Osteocyte (in vitro differentiated cells): ENCODE data around the gene IRF2BPL. TPM values are rescaled to one million over a fixed set of nuclear protein-coding genes. Genes with fewer than 3 reads are reported as not detected.

Experiments used
- DNase-seq: peaks from one replicate; pipeline ENCODE4 v3.0.0; 2021; ENCODE audit warnings: mixed read lengths; ENCODE audit not compliant: unreplicated experiment; ENCODE audit errors: extremely low spot score
- H3K27ac Mint-ChIP-seq: one replicate; pipeline ENCODE4 v1.8.0; 2021; ENCODE audit warnings: mild to moderate bottlenecking, mixed read lengths; ENCODE audit not compliant: unreplicated experiment
- H3K27me3 Mint-ChIP-seq: one replicate; pipeline ENCODE4 v1.8.0; 2021; ENCODE audit warnings: mixed read lengths; ENCODE audit not compliant: unreplicated experiment
- H3K36me3 Mint-ChIP-seq: one replicate; pipeline ENCODE4 v1.8.0; 2021; ENCODE audit warnings: mixed read lengths; ENCODE audit not compliant: unreplicated experiment
- H3K4me1 Mint-ChIP-seq: one replicate; pipeline ENCODE4 v1.8.0; 2021; ENCODE audit warnings: mixed read lengths; ENCODE audit not compliant: unreplicated experiment
- H3K4me3 Mint-ChIP-seq: one replicate; pipeline ENCODE4 v1.8.0; 2021; ENCODE audit warnings: mild to moderate bottlenecking, moderate library complexity, mixed read lengths; ENCODE audit not compliant: unreplicated experiment
- H3K9me3 Mint-ChIP-seq: one replicate; pipeline ENCODE4 v1.8.0; 2021; ENCODE audit warnings: mixed read lengths; ENCODE audit not compliant: unreplicated experiment
- total RNA-seq: library from RNA; stranded (reverse); gene quantifications from 2 replicates; pipeline ENCODE4 v1.2.1, GENCODE V29; 2021
- TF ChIP-seq, protein P1 (sequence below): fragments of 200-600 bp; sonication (generic); IDR thresholded peaks from 2 replicates; pipeline ENCODE4 v1.5.0; 2021; ENCODE audit warnings: antibody characterized with exemption, mild to moderate bottlenecking, moderate library complexity

IRF2BPL gene
- total RNA-seq, 1 donor from 2014 or later = 120 TPM

DNA sequence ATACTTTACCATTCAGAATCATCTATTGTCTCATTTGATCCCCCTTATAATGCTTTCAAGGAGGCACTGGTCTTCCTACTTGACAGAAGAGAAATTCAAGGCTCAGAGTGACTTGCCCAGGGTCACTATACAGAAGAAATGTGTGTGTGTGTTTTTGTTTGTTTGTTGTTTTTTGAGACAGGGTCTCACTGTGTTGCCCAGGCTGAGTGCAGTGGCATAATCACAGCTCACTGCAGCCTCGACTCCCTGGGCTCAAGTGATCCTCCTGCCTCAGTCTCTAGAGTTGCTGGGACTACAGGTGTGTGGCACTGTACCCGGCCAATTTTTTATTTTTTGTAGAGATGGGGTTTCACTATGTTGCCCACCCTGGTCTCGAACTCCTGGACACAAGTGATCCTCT, 22.9 kb downstream of the IRF2BPL start:
- H3K27me3 Mint-ChIP-seq = no peaks in the 10 kb centered on the region
- DNase-seq = no peak
- H3K9me3 Mint-ChIP-seq = no peaks in the 10 kb centered on the region
- H3K27ac Mint-ChIP-seq = no peak overlapping the region
- H3K4me3 Mint-ChIP-seq = no peak overlapping the region
- H3K36me3 Mint-ChIP-seq = no peaks in the 10 kb centered on the region
- TF ChIP-seq, protein P1, sequence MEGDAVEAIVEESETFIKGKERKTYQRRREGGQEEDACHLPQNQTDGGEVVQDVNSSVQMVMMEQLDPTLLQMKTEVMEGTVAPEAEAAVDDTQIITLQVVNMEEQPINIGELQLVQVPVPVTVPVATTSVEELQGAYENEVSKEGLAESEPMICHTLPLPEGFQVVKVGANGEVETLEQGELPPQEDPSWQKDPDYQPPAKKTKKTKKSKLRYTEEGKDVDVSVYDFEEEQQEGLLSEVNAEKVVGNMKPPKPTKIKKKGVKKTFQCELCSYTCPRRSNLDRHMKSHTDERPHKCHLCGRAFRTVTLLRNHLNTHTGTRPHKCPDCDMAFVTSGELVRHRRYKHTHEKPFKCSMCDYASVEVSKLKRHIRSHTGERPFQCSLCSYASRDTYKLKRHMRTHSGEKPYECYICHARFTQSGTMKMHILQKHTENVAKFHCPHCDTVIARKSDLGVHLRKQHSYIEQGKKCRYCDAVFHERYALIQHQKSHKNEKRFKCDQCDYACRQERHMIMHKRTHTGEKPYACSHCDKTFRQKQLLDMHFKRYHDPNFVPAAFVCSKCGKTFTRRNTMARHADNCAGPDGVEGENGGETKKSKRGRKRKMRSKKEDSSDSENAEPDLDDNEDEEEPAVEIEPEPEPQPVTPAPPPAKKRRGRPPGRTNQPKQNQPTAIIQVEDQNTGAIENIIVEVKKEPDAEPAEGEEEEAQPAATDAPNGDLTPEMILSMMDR = no peak
- H3K4me1 Mint-ChIP-seq = peaks cover 19% of the 10 kb centered on the region

DNA sequence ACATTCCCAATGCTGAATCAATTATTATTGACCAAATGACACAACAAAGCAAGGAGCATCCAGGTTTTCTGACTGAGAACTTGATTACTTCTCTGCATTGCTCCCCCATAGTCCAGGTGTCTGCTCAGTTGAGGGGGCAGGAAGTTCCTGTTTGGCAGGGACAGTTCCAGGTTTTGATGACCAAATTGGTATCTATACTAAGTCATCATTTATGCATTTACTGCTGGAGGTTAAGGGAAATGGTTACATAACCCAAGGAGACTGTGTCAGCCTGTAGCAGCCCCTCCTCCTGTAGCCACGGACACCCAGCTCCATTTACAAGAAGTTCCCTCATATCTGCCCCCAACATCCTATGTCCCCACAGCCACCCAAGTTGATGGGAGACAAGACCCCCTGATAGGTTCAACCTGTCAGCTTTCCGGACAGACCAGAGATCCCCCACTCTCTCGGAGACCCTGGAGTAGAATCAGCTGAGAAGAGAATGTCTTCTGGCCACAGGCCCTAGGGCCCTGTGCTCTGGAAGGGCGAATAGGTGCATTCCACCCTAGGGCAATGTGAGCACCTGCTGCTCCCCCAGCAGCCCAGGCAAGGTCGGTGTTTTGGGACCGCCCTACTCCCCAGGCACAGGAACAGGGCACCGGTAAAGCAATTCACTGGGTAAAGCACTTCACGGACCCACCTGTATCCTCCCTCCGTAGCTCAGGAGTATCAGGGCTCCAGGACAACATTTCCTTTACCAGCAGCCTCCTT, 23.6 kb downstream of the IRF2BPL start:
- no peak for DNase-seq
- Mint-ChIP-seq H3K27ac (no peak overlapping the region), H3K4me3 (no peak overlapping the region), H3K36me3 (no peaks in the 10 kb centered on the region), H3K4me1 (peaks cover 23% of the 10 kb centered on the region), H3K9me3 (no peaks in the 10 kb centered on the region), H3K27me3 (no peaks in the 10 kb centered on the region)
- TF ChIP-seq, protein P1 = no peak

DNA sequence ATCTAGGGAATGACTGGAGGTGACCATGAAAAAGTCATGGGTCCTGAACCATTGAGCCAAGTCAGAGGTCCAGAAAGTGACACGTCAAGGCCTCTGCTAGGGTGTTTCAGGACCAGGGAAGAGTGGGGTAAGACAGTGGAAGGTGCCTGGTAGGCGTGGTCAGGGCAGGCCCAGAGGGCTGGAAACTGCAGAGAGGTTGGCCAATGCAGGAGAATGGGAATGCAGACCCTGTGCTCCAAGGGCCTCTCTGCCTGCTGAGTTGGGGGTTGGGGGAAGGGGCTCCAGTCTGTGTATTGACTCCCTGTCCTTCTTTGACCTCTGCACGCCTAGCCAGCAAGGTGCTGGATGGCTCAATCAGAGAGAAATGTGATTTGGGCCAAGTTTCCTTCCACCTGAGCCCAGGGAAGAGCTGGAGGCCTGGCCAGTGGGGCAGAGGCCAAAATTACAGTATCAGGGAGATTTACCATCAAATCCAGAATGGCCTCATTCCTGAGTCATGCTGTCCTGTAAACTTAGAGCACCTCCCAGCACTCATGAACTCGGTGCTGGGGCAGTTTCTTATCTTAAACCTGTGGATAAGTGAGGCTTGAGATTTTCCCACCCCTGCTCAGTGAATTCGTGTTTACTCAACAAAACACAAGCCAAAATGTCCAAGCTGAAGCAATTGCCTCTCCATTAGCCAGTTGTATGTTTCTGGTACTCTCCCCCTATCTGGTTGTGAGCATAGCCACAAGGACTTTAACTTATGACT, 24.4 kb downstream of the IRF2BPL start:
- TF ChIP-seq, protein P1 = no peak
- H3K27ac Mint-ChIP-seq = no peak overlapping the region
- H3K4me1 Mint-ChIP-seq = peaks cover 23% of the 10 kb centered on the region
- H3K9me3 Mint-ChIP-seq = no peaks in the 10 kb centered on the region
- DNase-seq = no peak
- no peaks in the 10 kb centered on the region for H3K27me3 Mint-ChIP-seq
- H3K4me3 Mint-ChIP-seq = no peak overlapping the region
- H3K36me3 Mint-ChIP-seq = no peaks in the 10 kb centered on the region

DNA sequence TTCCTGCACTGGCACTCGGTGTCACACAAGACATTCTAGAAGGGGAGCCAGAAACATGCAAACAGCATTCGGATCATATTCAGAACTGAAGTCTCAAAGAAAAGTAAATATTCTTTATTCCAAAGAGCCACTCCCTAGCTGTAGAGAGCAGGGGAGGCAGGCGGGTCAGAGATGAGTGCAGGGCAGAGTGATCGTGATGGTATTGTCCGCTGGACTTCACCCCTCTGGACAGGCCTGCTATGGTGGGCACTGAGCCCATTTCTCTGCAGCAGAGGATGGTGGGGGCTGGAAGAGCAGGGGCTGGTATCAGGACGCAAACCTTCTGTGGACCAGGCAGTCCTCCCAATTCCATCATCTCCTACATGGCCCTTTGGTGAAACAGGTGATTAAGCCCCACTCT, 25.6 kb downstream of the IRF2BPL start:
- TF ChIP-seq, protein P1 = no peak
- H3K4me3 Mint-ChIP-seq = no peak overlapping the region
- no peaks in the 10 kb centered on the region for H3K36me3 Mint-ChIP-seq
- no peaks in the 10 kb centered on the region for H3K27me3 Mint-ChIP-seq
- H3K4me1 Mint-ChIP-seq = peaks cover 11% of the 10 kb centered on the region
- no peak overlapping the region for H3K27ac Mint-ChIP-seq
- H3K9me3 Mint-ChIP-seq = no peaks in the 10 kb centered on the region
- no peak for DNase-seq

DNA sequence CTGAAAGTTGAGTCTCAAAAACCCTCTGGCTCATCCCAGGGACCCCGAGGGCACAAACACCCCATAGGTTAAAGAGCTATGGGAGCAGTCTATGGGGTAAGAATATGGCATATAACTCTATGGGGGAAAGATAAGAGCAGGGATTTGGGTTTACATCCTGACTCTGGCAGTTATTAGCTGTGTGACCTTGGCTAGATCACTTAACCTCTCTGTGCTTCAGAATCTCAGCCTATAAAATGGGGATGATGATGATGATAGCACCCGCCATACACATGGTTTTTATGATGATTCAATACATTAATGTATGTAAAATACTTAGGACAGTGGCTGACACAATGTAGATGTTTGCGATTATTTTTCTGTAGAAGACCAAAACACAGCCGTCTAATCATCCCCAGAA, 26.2 kb downstream of the IRF2BPL start:
- H3K4me1 Mint-ChIP-seq = peaks cover 9% of the 10 kb centered on the region
- no peak overlapping the region for H3K27ac Mint-ChIP-seq
- no peaks in the 10 kb centered on the region for H3K36me3 Mint-ChIP-seq
- TF ChIP-seq, protein P1 = no peak
- no peak for DNase-seq
- H3K9me3 Mint-ChIP-seq = no peaks in the 10 kb centered on the region
- H3K4me3 Mint-ChIP-seq = no peak overlapping the region
- no peaks in the 10 kb centered on the region for H3K27me3 Mint-ChIP-seq
